ENCODE data around the gene UROD.

- TF ChIP-seq CTCF (IDR thresholded peaks at IDR 0.05): no peak
- TF ChIP-seq POLR2A (IDR thresholded peaks at IDR 0.05): no peak
Observed at GRCh38 chr1:45044916-45045315, 32.9 kb downstream of the UROD start.
